ENCODE data around the gene HYI.

GRCh38 chr1:43438576-43438952, 15.2 kb downstream of the HYI start:
- TF ChIP-seq CTCF (conservative IDR thresholded peaks at IDR 0.05; ENCODE audit: low read depth, low read length) (no peak), EZH2 (IDR thresholded peaks at IDR 0.05; ENCODE audit: low read length, unreplicated experiment) (no peak)
